NCI-H146 treated with DMSO at 0.1 percent for 48 hours (cell line): Measurements from ENCODE around the gene OXCT1.
"Not testable (repeated sequence)": the region's sequence is repeated elsewhere in the genome, so short reads cannot be mapped to it uniquely, and the experiment has no call there.

Experiments
- DNase-seq: peaks from one replicate; lab custom pipeline; 2025; ENCODE audit not compliant: unreplicated experiment; lab: John Stamatoyannopoulos, UW

OXCT1 gene

DNA sequence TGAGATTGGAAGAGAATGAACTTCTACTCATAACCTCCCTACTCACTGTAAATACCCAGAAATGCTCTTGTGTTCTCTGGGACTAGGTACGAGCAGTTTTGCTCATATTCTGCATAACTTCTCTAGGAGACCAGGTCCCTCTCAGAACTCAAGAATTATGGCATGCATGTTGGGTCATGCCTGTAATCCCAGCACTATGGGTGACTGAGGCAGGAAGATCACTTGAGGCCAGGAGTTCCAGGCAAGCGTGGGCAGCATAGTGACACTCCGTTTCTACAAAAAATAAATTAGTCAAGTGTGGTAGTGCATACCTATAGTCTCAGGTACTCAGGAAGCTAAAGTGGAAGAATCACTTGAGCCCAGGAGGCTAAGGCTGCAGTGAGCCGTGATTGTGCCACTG lies 141.9 kb downstream of the OXCT1 start:
- DNase-seq, result no peak

- no peak for DNase-seq
Observed at GRCh38 chr5:41722359-41722950, 147.8 kb downstream of the OXCT1 start.

- DNase-seq, result no peak
Observed at GRCh38 chr5:41721516-41721915, 148.7 kb downstream of the OXCT1 start.

DNA sequence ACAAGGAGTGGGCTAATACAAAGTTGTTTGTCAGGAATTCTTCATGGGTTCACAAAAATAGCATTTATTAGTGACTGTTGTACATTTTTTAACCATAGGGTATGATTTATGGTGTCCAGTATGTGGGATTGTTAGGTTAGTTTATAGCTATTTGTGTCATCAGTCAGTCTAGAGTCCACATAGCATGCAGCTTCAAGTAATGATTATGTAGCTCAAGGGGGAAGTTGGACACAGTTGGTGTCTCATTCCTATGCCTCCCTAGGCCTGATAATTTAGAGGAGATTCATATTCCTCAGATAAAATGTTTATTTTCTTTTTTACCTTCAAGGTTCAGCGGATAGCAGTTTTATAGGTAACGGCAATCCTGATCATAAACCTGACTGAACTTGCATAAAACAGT lies 153.8 kb downstream of the OXCT1 start:
- no peak for DNase-seq

GRCh38 chr5:41714446-41714845 lies 155.8 kb downstream of the OXCT1 start:
- not testable (repeated sequence) for DNase-seq

GRCh38 chr5:41708604-41708940 lies 161.7 kb downstream of the OXCT1 start:
- DNase-seq, result no peak

- peak; percentile 10 for DNase-seq
Observed at GRCh38 chr5:41707853-41708603, 162.2 kb downstream of the OXCT1 start.

- no peak for DNase-seq
Observed at GRCh38 chr5:41695920-41696582, 174.2 kb downstream of the OXCT1 start.

DNA sequence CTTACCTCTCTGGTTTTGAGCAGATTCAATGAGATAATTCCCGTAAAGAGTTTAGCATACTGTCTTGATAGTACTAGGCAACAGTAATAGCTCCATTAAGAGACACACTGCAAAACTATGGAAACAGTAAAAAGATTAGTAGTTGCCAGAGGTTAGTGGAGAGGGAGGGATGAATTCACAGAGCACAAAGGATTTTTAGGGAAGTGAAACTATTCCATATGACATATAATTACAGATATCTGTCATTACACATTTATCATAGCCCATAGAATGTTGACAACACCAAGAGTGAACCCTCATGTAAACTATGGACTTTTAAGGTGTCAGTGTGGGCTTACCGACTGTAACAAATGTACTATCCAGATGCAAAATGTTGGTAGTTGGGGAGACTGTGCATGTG lies 183.5 kb downstream of the OXCT1 start:
- DNase-seq, result no peak

- no peak for DNase-seq
Observed at GRCh38 chr5:41686191-41686590, 184.0 kb downstream of the OXCT1 start.

DNA sequence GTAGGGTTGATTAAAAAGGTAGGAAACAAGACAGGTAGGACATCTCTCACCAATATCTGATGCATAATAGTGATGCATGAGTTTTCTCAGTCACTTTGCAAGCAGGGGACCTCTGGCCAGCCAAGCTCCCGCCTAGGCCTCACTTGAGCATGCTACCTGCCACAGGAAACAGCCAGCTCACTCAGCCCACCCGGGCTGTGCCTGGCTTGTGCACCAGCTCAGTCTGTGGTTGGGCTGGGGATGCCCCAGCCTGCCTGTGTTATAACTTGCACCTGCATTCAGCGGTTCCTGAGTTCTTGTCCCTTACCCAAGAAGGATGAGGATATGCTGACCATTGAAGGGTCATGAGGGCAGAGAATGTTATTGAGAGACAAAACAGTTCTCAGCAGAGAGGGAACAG lies 187.0 kb downstream of the OXCT1 start:
- no peak for DNase-seq

DNA sequence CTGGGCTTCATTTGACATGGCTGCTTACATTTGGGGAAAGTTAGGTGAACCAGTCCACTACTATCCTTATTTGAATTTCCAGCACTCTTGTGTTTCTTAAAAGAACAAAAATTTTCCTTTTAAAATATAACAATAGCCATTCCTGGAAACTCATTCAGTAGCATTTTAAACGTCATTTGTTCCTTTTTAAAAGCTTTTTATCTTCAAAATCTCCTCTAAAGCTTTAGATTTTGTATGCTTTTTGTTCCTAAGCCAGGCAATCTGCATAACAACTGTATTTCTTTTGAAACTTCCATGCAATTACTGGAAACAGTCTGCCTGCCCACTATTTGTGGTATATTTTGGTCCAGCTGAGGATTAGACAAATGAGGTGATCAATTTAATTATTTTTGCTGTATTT lies 187.6 kb downstream of the OXCT1 start:
- DNase-seq, result no peak

DNA sequence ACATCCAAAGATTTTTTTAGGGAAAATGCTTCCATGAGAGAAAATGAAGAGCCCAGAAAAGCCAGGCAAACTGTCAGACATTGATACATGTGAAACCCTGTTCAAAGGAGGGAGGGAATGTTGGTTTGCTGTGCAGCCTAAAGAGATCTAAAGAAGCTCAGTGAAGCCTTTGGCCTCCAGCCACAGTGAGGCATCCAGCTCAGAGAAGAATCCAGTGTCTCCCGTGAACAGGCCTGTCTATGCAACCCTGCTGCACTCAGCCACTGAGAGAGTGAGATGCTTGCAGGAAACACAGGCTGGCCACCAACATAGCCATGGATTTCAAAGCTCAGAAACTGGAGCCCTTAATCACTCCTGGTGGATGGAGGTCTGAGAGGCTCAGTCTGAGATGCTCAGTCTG lies 188.4 kb downstream of the OXCT1 start:
- no peak for DNase-seq
